HG03469 (cell line): ENCODE results near the gene EPB41L1.

Source experiments
- ATAC-seq: cut with Tn5 transposase; IDR thresholded peaks from one replicate; pipeline ENCODE4 v1.9.1; 2021; ENCODE audit warnings: mild to moderate bottlenecking, moderate library complexity, moderate number of reproducible peaks; ENCODE audit not compliant: unreplicated experiment

The EPB41L1 gene

DNA sequence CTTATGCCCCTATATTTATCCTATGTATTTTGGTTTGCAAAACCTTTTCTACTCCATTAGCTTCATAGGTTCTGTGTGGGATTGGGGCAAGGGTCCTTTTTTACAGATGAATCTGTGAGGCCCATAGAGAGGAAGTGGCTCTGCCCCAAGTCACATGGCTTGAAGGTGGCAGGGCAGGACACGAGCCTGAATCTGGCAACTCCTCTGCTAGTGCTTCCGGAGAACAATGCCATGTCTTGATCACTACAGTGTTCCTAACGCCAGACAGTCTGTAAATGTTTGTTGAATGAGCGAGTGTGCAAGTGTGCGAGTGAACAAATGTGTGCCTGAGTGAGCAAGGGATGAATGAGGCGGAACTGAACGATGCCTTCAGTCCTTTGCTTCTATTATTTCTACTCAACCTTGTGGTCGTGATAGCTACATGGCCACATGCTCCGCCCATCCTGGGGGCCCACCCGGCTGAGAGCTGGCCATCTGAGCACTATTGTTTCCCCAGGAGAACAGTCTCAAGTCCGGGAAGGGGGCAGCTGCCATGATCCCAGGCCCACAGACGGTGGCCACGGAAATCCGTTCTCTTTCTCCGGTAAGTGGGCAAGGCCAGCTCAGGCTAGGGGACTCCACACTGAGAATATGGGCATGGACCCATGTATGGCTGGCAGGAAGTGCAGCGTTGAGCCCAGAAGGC is 64.0 kb downstream of the EPB41L1 start:
- ATAC-seq: no peak

DNA sequence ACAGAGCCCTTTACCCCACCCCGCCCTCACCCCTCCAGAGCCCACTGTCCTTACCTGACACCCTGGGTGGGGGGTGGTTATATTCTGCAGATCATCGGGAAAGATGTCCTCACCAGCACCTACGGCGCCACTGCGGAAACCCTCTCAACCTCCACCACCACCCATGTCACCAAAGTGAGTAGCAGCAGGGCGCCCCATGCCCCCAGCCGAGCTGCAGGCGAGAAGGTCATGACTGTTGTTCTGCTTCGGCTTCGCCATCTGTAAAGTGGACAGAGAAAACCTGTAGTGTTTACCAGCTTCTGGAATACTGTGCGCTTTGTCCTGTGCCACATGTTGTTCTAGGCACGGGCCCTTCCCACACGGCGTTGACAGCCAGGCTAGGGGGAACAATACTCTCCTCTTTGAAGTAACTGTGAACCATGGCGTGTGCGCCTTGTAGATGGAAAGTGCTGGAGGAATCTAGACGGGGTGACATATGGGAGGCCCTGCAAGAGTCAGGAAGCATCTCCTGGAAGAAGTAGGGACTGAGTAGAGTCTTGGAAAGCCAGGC is 65.2 kb downstream of the EPB41L1 start:
- ATAC-seq: no peak

GRCh38 chr20:36225666-36226065 is 71.1 kb downstream of the EPB41L1 start:
- no peak for ATAC-seq

- ATAC-seq: no peak
Measured at GRCh38 chr20:36228770-36229169, 74.2 kb downstream of the EPB41L1 start.

- no peak for ATAC-seq
Measured at GRCh38 chr20:36230019-36230418, 75.5 kb downstream of the EPB41L1 start.

DNA sequence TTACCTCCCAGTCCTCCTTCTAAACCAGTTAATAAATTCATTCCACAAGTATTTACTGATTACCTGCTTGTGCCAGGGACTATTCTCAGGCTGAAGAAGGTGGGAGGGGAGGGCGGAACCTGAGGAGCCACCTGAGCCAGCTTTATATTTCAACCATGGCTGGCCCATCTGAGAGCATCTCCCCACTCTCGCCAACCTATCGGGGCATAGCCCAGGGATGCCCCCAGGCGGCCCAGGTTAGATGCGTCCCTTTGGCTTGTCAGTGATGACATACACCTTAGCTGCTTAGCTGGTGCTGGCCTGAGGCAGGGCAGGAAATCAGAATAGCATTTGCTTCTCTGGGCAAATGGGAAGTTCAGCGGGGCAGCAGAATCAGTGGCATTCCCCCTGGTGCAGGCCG is 76.8 kb downstream of the EPB41L1 start:
- ATAC-seq: no peak

DNA sequence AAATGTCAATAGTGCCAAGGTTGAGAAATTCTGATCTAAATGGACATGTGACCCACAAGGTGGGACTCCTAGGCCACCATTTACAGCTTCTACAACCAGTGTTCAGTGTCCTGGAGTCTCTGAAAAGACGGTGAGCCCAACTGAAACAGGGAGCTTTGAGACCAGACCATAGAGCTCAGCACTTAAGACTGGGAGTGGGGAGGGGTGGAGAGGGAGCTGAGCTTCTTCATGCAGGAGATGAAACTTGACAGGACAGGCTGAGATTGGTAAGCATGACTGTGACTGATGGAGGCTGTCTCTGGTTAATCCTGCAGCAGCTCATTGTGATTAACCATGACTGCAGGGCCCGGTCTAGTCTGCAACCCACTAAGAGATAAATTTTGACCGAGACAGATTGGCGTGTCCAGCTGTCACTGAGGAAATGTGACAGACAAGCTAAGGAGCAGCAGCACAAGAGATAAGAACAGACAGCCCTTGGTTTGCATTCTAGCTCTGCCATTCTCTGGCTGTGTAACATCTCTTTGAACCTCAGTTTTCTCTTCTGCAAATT is 80.3 kb downstream of the EPB41L1 start:
- no peak for ATAC-seq

GRCh38 chr20:36235892-36236785 is 81.6 kb downstream of the EPB41L1 start, which contains the start of gene AAR2:
Gene AAR2, plus strand, starts transcription at chr20:36236478. Its CDS starts 3,391 bp downstream, at chr20:36239869.
- no peak for ATAC-seq

- no peak for ATAC-seq
Measured at GRCh38 chr20:36236786-36237121, 82.2 kb downstream of the EPB41L1 start.

- ATAC-seq: no peak
Measured at GRCh38 chr20:36237477-36237876, 82.9 kb downstream of the EPB41L1 start.

- ATAC-seq: no peak
Measured at GRCh38 chr20:36238153-36238552, 83.6 kb downstream of the EPB41L1 start.

- ATAC-seq: no peak
Measured at GRCh38 chr20:36238760-36239159, 84.2 kb downstream of the EPB41L1 start.

- no peak for ATAC-seq
Measured at GRCh38 chr20:36240076-36240475, 85.5 kb downstream of the EPB41L1 start.

GRCh38 chr20:36241678-36242077 is 87.1 kb downstream of the EPB41L1 start:
- ATAC-seq: no peak

DNA sequence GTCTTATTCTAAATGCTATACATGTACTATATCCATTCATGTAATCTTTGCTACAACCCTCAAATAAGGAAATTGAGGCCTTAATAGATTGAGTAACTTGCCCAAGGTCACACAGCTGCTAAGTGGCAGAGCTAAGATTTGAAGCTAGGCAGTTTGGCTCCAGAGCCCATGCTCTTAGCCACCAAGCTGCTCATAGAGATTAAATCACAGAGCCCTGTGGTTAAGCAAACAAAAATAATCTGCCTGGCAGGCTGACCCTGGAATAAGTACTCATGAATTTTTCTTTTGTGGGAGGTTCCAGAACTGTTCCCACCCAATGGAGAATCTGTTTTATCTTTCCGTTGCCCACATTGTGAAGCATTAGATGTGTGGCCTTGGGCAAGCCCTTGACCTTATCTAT is 89.2 kb downstream of the EPB41L1 start:
- ATAC-seq: no peak

- no peak for ATAC-seq
Measured at GRCh38 chr20:36246401-36246800, 91.9 kb downstream of the EPB41L1 start.

DNA sequence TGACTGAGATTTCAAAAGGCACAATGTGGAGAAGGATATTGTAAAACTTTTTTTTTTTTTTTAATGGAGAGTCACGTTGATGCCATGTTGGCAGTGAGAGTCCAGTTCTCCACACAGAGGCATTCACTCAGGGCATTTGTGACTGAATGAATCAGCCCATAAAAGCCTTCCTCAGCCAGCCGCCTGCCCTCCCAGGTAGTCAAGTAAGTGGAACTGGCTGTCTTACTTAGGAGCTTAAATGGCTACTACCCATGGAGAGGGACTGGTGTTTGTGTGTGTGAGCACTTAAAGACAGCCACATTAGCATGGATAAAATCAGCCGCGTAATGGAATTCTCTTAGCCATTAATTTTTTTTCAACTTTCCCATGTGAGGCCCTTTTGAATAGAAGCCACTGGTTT is 94.3 kb downstream of the EPB41L1 start:
- no peak for ATAC-seq

GRCh38 chr20:36249450-36249849 is 94.9 kb downstream of the EPB41L1 start:
- ATAC-seq: no peak

- no peak for ATAC-seq
Measured at GRCh38 chr20:36251426-36251825, 96.9 kb downstream of the EPB41L1 start.

- ATAC-seq: no peak
Measured at GRCh38 chr20:36252511-36252910, 98.0 kb downstream of the EPB41L1 start.

DNA sequence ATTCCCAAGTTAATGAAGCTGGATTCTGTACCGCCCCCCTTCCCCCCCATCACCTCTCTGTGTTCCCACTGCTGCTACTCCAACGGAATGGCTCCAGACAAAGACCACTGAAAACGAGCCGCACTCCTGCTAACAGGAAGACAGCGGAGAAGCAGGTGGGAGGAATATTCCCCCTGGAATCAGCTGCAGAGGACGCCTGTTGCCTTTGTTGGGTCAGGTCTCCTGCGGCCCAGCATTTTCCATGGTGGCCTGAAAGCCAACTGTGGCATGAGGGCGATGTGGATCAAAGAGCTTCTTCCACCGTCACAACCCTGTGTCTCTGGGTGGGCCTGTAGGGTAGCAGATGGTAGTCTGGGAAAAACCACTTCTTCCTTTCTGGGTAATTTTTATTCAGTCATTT is 98.5 kb downstream of the EPB41L1 start:
- no peak for ATAC-seq

DNA sequence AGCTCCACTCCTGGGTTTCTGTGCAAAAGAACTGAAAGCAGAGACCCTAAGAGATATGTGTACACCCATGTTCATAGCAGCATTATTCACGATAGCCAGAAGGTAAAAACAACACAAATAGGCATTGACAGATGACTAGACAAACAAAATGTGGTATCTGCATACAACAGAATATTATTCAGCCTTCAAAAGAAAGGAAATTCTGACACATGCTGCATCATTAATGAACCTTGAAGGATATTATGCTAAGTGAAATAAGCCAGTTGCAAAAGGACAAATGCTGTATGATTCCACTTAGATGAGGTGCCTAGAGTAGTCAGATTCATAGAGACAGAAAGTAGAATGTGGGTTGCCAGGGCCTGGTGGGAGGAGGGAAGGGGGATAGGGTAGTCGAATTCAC is 99.5 kb downstream of the EPB41L1 start:
- no peak for ATAC-seq
